ENCODE results near the gene TRERF1.

The TRERF1 gene

GRCh38 chr6:42375007-42375635 is 76.6 kb downstream of the TRERF1 start:
- ATAC-seq = no peak
- no peak for TF ChIP-seq ZNF8 (CRISPR knock-in tag; IDR thresholded peaks at IDR 0.05)
- TF ChIP-seq, protein P1, sequence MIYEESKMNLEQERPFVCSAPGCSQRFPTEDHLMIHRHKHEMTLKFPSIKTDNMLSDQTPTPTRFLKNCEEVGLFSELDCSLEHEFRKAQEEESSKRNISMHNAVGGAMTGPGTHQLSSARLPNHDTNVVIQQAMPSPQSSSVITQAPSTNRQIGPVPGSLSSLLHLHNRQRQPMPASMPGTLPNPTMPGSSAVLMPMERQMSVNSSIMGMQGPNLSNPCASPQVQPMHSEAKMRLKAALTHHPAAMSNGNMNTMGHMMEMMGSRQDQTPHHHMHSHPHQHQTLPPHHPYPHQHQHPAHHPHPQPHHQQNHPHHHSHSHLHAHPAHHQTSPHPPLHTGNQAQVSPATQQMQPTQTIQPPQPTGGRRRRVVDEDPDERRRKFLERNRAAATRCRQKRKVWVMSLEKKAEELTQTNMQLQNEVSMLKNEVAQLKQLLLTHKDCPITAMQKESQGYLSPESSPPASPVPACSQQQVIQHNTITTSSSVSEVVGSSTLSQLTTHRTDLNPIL (CRISPR knock-in tag; IDR thresholded peaks at IDR 0.05; ENCODE audit: low read depth) = no peak
- TF ChIP-seq ZFP3 (CRISPR knock-in tag; IDR thresholded peaks at IDR 0.05) = no peak
- TF ChIP-seq TCF4 (CRISPR knock-in tag; IDR thresholded peaks at IDR 0.05; ENCODE audit: borderline replicate concordance) = no peak
- no peak for TF ChIP-seq ZNF70 (CRISPR knock-in tag; IDR thresholded peaks at IDR 0.05)
- no peak for TF ChIP-seq RARB (CRISPR knock-in tag; IDR thresholded peaks at IDR 0.05)
- no peak for TF ChIP-seq OSR1 (CRISPR knock-in tag; IDR thresholded peaks at IDR 0.05)
- no peak for TF ChIP-seq ARNTL (CRISPR knock-in tag; IDR thresholded peaks at IDR 0.05; ENCODE audit: borderline replicate concordance, low read depth)
- no peak for TF ChIP-seq BACH2 (CRISPR knock-in tag; IDR thresholded peaks at IDR 0.05; ENCODE audit: borderline replicate concordance)
- no peak for TF ChIP-seq ZFP30 (CRISPR knock-in tag; IDR thresholded peaks at IDR 0.05)
- no peak for TF ChIP-seq ESRRG (CRISPR knock-in tag; IDR thresholded peaks at IDR 0.05)
- TF ChIP-seq ZNF565 (CRISPR knock-in tag; conservative IDR thresholded peaks at IDR 0.05; ENCODE audit: low read depth) = no peak
- no peak for TF ChIP-seq TSHZ2 (CRISPR knock-in tag; IDR thresholded peaks at IDR 0.05)
- no peak for TF ChIP-seq ZC3H10 (CRISPR knock-in tag; IDR thresholded peaks at IDR 0.05)
- no peak for TF ChIP-seq PATZ1 (CRISPR knock-in tag; IDR thresholded peaks at IDR 0.05; ENCODE audit: borderline replicate concordance)
- TF ChIP-seq, protein P2, sequence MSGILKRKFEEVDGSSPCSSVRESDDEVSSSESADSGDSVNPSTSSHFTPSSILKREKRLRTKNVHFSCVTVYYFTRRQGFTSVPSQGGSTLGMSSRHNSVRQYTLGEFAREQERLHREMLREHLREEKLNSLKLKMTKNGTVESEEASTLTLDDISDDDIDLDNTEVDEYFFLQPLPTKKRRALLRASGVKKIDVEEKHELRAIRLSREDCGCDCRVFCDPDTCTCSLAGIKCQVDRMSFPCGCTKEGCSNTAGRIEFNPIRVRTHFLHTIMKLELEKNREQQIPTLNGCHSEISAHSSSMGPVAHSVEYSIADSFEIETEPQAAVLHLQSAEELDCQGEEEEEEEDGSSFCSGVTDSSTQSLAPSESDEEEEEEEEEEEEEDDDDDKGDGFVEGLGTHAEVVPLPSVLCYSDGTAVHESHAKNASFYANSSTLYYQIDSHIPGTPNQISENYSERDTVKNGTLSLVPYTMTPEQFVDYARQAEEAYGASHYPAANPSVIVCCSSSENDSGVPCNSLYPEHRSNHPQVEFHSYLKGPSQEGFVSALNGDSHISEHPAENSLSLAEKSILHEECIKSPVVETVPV (CRISPR knock-in tag; IDR thresholded peaks at IDR 0.05) = no peak
- TF ChIP-seq, protein P3, sequence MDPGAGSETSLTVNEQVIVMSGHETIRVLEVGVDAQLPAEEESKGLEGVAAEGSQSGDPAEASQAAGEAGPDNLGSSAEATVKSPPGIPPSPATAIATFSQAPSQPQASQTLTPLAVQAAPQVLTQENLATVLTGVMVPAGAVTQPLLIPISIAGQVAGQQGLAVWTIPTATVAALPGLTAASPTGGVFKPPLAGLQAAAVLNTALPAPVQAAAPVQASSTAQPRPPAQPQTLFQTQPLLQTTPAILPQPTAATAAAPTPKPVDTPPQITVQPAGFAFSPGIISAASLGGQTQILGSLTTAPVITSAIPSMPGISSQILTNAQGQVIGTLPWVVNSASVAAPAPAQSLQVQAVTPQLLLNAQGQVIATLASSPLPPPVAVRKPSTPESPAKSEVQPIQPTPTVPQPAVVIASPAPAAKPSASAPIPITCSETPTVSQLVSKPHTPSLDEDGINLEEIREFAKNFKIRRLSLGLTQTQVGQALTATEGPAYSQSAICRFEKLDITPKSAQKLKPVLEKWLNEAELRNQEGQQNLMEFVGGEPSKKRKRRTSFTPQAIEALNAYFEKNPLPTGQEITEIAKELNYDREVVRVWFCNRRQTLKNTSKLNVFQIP (CRISPR knock-in tag; IDR thresholded peaks at IDR 0.05; ENCODE audit: borderline replicate concordance, low read depth) = no peak

- no peak for ATAC-seq
- TF ChIP-seq ZNF70 (CRISPR knock-in tag; IDR thresholded peaks at IDR 0.05) (no peak), GLIS3 (CRISPR knock-in tag; IDR thresholded peaks at IDR 0.05) (no peak), RARB (CRISPR knock-in tag; IDR thresholded peaks at IDR 0.05) (no peak), TCF4 (CRISPR knock-in tag; IDR thresholded peaks at IDR 0.05; ENCODE audit: borderline replicate concordance) (no peak), ZC3H10 (CRISPR knock-in tag; IDR thresholded peaks at IDR 0.05) (no peak), ZFP30 (CRISPR knock-in tag; IDR thresholded peaks at IDR 0.05) (no peak), SNAI2 (CRISPR knock-in tag; IDR thresholded peaks at IDR 0.05) (no peak), ZNF565 (CRISPR knock-in tag; conservative IDR thresholded peaks at IDR 0.05; ENCODE audit: low read depth) (no peak), BACH2 (CRISPR knock-in tag; IDR thresholded peaks at IDR 0.05; ENCODE audit: borderline replicate concordance) (no peak), PATZ1 (CRISPR knock-in tag; IDR thresholded peaks at IDR 0.05; ENCODE audit: borderline replicate concordance) (no peak), OSR1 (CRISPR knock-in tag; IDR thresholded peaks at IDR 0.05) (no peak), CSDC2 (CRISPR knock-in tag; IDR thresholded peaks at IDR 0.05) (no peak), ARNTL (CRISPR knock-in tag; IDR thresholded peaks at IDR 0.05; ENCODE audit: borderline replicate concordance, low read depth) (no peak), PPARA (CRISPR knock-in tag; IDR thresholded peaks at IDR 0.05; ENCODE audit: borderline replicate concordance) (no peak), ZFP3 (CRISPR knock-in tag; IDR thresholded peaks at IDR 0.05) (no peak), ZNF8 (CRISPR knock-in tag; IDR thresholded peaks at IDR 0.05) (no peak), TOX (CRISPR knock-in tag; IDR thresholded peaks at IDR 0.05; ENCODE audit: borderline replicate concordance) (no peak)
- TF ChIP-seq, protein P3 (CRISPR knock-in tag; IDR thresholded peaks at IDR 0.05; ENCODE audit: borderline replicate concordance, low read depth) = no peak
- TF ChIP-seq, protein P2 (CRISPR knock-in tag; IDR thresholded peaks at IDR 0.05) = no peak
Measured at GRCh38 chr6:42374018-42374669, 77.6 kb downstream of the TRERF1 start.
